ENCODE results near the gene JAZF1. TPM values are rescaled to one million over a fixed set of nuclear protein-coding genes. Genes with fewer than 3 reads are reported as not detected.

Gene JAZF1
- total and polyA plus RNA-seq, 7 donors, result 2.3 to 10.6 (median 5.3) TPM

DNA sequence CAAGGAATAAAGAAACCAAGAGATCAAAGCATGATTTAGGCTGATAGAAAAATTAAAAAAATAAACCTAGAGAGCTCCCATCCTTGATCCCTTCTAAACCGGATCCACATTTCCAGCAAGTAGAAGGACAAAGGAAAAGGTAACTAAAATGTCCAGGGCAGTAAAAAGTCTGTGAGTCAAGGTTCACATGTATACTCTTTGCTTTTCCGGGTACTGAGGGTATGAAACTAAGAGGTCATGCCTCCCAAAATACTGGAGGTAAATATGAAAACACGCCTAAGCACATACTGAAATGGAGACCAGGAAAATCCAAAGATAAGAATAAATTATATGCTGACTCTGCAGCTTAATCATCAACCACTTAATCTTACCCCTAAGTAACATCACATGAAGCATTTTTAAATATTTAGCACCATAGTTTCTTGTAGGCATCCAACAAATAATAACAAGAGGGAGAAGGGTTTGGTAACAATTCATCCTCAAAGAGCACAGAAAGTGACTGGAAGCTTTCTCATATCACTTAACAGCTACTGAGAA lies 35.4 kb downstream of the JAZF1 start:
- ATAC-seq, result no peak
- WGBS, 3 donors, result 94 to 95% (median 95%) methylated on average over 3 of the region's 3 CpGs
- TF ChIP-seq CTCF (IDR thresholded peaks at IDR 0.05), result no peak

GRCh38 chr7:28144266-28144665 lies 36.3 kb downstream of the JAZF1 start:
- ATAC-seq (peak in 2 of 4 donors; percentile 37 to 62), DNase-seq (no peak)
- no peaks in the 10 kb centered on the region for H3K36me3 ChIP-seq (ENCODE audit: insufficient read depth in 1 of 2, low read depth in 1 of 2)
- H3K27me3 ChIP-seq (ENCODE audit: insufficient read depth in 3 of 3, low read length in 2 of 3), result no peaks in the 10 kb centered on the region
- no peak overlapping the region for H3K27ac ChIP-seq
- TF ChIP-seq CTCF (IDR thresholded peaks at IDR 0.05), result no peak
- 72 to 77% (median 75%) methylated on average over 3 of the region's 3 CpGs for WGBS, 3 donors
- intact Hi-C loops (cut with DNase I), result no loop called here
- no peak overlapping the region for H3K4me3 ChIP-seq
- H3K9me3 ChIP-seq, result no peaks in the 10 kb centered on the region
- peaks cover 22% of the 10 kb centered on the region for H3K4me1 ChIP-seq

More for the DNA sequence above, 35.4 kb downstream of the JAZF1 start:
- H3K4me3 ChIP-seq, result no peak overlapping the region
- intact Hi-C loops (cut with DNase I), result no loop called here
- no peak overlapping the region for H3K27ac ChIP-seq
- H3K36me3 ChIP-seq (ENCODE audit: insufficient read depth in 1 of 2, low read depth in 1 of 2), result no peaks in the 10 kb centered on the region
- DNase-seq, result no peak
- no peaks in the 10 kb centered on the region for H3K27me3 ChIP-seq (ENCODE audit: insufficient read depth in 3 of 3, low read length in 2 of 3)
- no peaks in the 10 kb centered on the region for H3K9me3 ChIP-seq
- H3K4me1 ChIP-seq, result peaks cover 16% of the 10 kb centered on the region

DNA sequence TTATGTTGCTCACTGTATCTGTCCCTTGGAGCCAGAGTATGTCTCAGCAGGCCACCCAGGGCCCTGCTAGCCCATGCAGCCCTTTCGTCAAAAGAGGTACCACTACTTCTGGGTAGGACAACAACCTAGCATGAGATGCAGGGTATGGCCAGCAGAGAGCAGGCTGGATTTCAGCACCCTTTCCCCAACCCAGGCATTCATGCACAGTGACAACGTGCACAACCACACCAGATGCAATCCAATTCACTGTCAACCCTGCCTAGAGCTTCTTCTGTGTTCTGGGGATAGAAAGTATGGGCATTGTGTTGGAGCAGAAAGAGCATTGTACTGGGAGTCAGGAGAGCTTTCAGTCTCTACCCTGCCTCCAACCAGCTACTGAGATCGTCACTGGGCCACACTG lies 37.9 kb downstream of the JAZF1 start:
- no peaks in the 10 kb centered on the region for H3K9me3 ChIP-seq
- no peak for DNase-seq
- no peak overlapping the region for H3K27ac ChIP-seq
- no peaks in the 10 kb centered on the region for H3K36me3 ChIP-seq (ENCODE audit: insufficient read depth in 1 of 2, low read depth in 1 of 2)
- peaks cover 34% of the 10 kb centered on the region for H3K4me1 ChIP-seq
- no peak overlapping the region for H3K4me3 ChIP-seq
- TF ChIP-seq CTCF (IDR thresholded peaks at IDR 0.05), result no peak
- ATAC-seq, result no peak
- intact Hi-C loops (cut with DNase I), result no loop called here
- H3K27me3 ChIP-seq (ENCODE audit: insufficient read depth in 3 of 3, low read length in 2 of 3), result no peaks in the 10 kb centered on the region
- 85 to 92% (median 90%) methylated on average over 3 of the region's 3 CpGs for WGBS, 3 donors

- DNase-seq (no peak), ATAC-seq (peak; percentile 23 to 62 (median 46))
- Histone ChIP-seq H3K4me1 (peaks cover 34% of the 10 kb centered on the region), H3K9me3 (no peaks in the 10 kb centered on the region), H3K27ac (peak overlapping the region; percentile 31), H3K4me3 (no peak overlapping the region), H3K27me3 (ENCODE audit: insufficient read depth in 3 of 3, low read length in 2 of 3) (no peaks in the 10 kb centered on the region), H3K36me3 (ENCODE audit: insufficient read depth in 1 of 2, low read depth in 1 of 2) (no peaks in the 10 kb centered on the region)
- intact Hi-C loops (cut with DNase I), result no loop called here
- TF ChIP-seq CTCF (IDR thresholded peaks at IDR 0.05), result no peak
- WGBS, 3 donors, result 10 to 24% (median 19%) methylated on average over 1 of the region's 1 CpG
Observed at GRCh38 chr7:28140979-28141378, 39.6 kb downstream of the JAZF1 start.

DNA sequence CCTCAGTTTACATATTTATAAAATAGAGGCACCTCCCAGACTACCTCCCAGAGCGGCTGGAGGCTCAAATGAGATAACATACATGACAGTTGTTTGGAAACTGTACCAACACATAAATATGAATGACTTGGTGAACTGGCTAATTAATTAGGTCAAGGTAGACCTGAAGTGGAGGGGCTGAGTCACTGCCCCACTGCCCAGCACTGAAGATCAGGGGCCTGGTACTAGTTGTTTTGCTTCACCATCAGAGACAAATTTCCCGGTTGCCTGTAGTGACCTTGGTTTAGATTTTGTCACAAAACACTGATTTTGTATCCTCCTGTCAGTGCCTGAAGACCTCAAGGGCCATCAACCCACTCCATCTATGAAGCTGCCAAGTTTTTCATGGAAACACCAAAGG lies 41.8 kb downstream of the JAZF1 start:
- Histone ChIP-seq H3K36me3 (ENCODE audit: insufficient read depth in 1 of 2, low read depth in 1 of 2) (no peaks in the 10 kb centered on the region), H3K4me1 (peaks cover 31% of the 10 kb centered on the region), H3K4me3 (no peak overlapping the region), H3K27ac (no peak overlapping the region), H3K9me3 (no peaks in the 10 kb centered on the region), H3K27me3 (ENCODE audit: insufficient read depth in 3 of 3, low read length in 2 of 3) (no peaks in the 10 kb centered on the region)
- intact Hi-C loops (cut with DNase I), result loop anchor here in 1 of 2 donors (5.0 kb wide), 1 partner anchor 933 kb away; no protein-coding TSS in a partner anchor
- ATAC-seq (no peak), DNase-seq (no peak)
- TF ChIP-seq CTCF (IDR thresholded peaks at IDR 0.05), result no peak
- 98 to 100% (median 98%) methylated on average over 2 of the region's 2 CpGs for WGBS, 3 donors

All from psoas muscle (tissue), 8 donors.